MM.1S (cell line): ENCODE data around the gene FEZ2.

Source experiments
- DNase-seq: peaks from one replicate; pipeline ENCODE4 v3.0.0-alpha.2; 2015
- H2AFZ ChIP-seq: fragments of 300-600 bp; sonication (generic); 2 replicates; pipeline ENCODE4 v1.6.0; 2016; ENCODE audit warnings: antibody characterized with exemption, low read length
- H3F3A ChIP-seq: fragments of 300-600 bp; sonication (generic); 2 replicates; pipeline ENCODE4 v1.6.1; 2016; ENCODE audit warnings: mild to moderate bottlenecking, antibody characterized with exemption, low read length, moderate library complexity, mixed read lengths; ENCODE audit not compliant: insufficient read depth
- H3K27ac ChIP-seq: fragments of 300-600 bp; sonication (generic); 2 replicates; pipeline ENCODE4 v1.5.1; 2016; ENCODE audit warnings: mild to moderate bottlenecking, low read length
- H3K27me3 ChIP-seq: fragments of 300-600 bp; sonication (generic); replicated peaks from 2 replicates; pipeline ENCODE4 v1.6.0; 2016; ENCODE audit warnings: low read length; ENCODE audit not compliant: insufficient read depth
- H3K36me3 ChIP-seq: fragments of 300-600 bp; sonication (generic); replicated peaks from 2 replicates; pipeline ENCODE4 v1.6.1; 2016; ENCODE audit warnings: mild to moderate bottlenecking, low read length, mixed read lengths; ENCODE audit not compliant: insufficient read depth
- H3K4me1 ChIP-seq: fragments of 300-600 bp; sonication (generic); 2 replicates; pipeline ENCODE4 v1.6.1; 2016; ENCODE audit warnings: low read length, mixed read lengths
- H3K4me2 ChIP-seq: fragments of 300-600 bp; sonication (generic); 2 replicates; pipeline ENCODE4 v1.6.0; 2016; ENCODE audit warnings: low read depth, low read length
- H3K4me3 ChIP-seq: fragments of 300-600 bp; sonication (generic); 2 replicates; pipeline ENCODE4 v1.5.1; 2016; ENCODE audit warnings: low read length, mixed read lengths
- H3K79me2 ChIP-seq: fragments of 300-600 bp; sonication (generic); 2 replicates; pipeline ENCODE4 v1.6.1; 2016; ENCODE audit warnings: mixed run types, low read length, mixed read lengths
- H3K9ac ChIP-seq: fragments of 300-600 bp; sonication (generic); 2 replicates; pipeline ENCODE4 v1.6.1; 2016; ENCODE audit warnings: low read length, mixed read lengths
- H3K9me2 ChIP-seq: fragments of 300-600 bp; sonication (generic); replicated peaks from 2 replicates; pipeline ENCODE4 v1.6.1; 2016; ENCODE audit warnings: mild to moderate bottlenecking, low read length, mixed read lengths; ENCODE audit not compliant: insufficient read depth
- H3K9me3 ChIP-seq: fragments of 300-600 bp; sonication (generic); replicated peaks from 2 replicates; pipeline ENCODE4 v1.6.1; 2016; ENCODE audit warnings: mild to moderate bottlenecking, low read length, mixed read lengths; ENCODE audit not compliant: insufficient read depth
- H4K20me1 ChIP-seq: fragments of 300-600 bp; sonication (generic); 2 replicates; pipeline ENCODE4 v1.6.1; 2016; ENCODE audit warnings: mild to moderate bottlenecking, low read length, moderate library complexity, mixed read lengths; ENCODE audit not compliant: insufficient read depth
- EZH2 ChIP-seq: fragments of 300-600 bp; sonication (generic); optimal IDR thresholded peaks from 2 replicates; pipeline ENCODE3; 2017; ENCODE audit warnings: low read depth, mild to moderate bottlenecking, antibody characterized with exemption, low read length, mixed read lengths
- EZH2phosphoT487 ChIP-seq: fragments of 300-600 bp; sonication (generic); IDR thresholded peaks from 2 replicates; pipeline ENCODE4 v1.6.1; 2018; ENCODE audit warnings: antibody characterized with exemption, low read length
- TF ChIP-seq, protein P1 (sequence below): fragments of 300-600 bp; sonication (generic); IDR thresholded peaks from 2 replicates; pipeline ENCODE4 v1.5.1; 2016; ENCODE audit warnings: antibody characterized with exemption, low read length, mixed read lengths

Gene FEZ2

DNA sequence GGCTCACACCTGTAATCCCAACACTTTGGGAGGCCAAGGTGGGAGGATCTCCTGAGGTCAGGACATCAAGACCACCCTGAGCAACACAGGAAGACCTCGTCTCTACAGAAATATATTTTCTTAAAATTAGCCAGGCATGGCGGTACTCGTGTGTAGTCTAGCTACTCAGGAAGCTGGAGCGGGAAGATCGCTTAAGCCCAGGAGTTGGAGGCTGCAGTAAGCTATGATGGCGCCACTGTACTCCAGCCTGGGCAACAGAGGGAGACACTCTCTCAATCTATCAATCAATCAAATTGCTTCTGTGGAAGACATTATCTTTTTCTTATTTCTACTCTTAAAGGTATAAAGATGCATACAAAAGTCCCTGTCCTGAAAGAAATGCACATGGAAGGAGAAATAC is 11.3 kb downstream of the FEZ2 start:
- H3K27ac ChIP-seq = no peak overlapping the region
- no peaks in the 10 kb centered on the region for H3K4me1 ChIP-seq
- TF ChIP-seq, protein P1, sequence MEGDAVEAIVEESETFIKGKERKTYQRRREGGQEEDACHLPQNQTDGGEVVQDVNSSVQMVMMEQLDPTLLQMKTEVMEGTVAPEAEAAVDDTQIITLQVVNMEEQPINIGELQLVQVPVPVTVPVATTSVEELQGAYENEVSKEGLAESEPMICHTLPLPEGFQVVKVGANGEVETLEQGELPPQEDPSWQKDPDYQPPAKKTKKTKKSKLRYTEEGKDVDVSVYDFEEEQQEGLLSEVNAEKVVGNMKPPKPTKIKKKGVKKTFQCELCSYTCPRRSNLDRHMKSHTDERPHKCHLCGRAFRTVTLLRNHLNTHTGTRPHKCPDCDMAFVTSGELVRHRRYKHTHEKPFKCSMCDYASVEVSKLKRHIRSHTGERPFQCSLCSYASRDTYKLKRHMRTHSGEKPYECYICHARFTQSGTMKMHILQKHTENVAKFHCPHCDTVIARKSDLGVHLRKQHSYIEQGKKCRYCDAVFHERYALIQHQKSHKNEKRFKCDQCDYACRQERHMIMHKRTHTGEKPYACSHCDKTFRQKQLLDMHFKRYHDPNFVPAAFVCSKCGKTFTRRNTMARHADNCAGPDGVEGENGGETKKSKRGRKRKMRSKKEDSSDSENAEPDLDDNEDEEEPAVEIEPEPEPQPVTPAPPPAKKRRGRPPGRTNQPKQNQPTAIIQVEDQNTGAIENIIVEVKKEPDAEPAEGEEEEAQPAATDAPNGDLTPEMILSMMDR = no peak
- TF ChIP-seq EZH2 = no peak
- TF ChIP-seq EZH2phosphoT487 = no peak
- no peaks in the 10 kb centered on the region for H3K9me2 ChIP-seq
- no peaks in the 10 kb centered on the region for H3F3A ChIP-seq
- no peaks in the 10 kb centered on the region for H3K36me3 ChIP-seq
- H3K9ac ChIP-seq = no peak overlapping the region
- no peaks in the 10 kb centered on the region for H3K27me3 ChIP-seq
- no peak overlapping the region for H3K4me3 ChIP-seq
- DNase-seq = no peak
- no peak overlapping the region for H2AFZ ChIP-seq
- no peaks in the 10 kb centered on the region for H4K20me1 ChIP-seq
- no peak overlapping the region for H3K4me2 ChIP-seq
- no peaks in the 10 kb centered on the region for H3K9me3 ChIP-seq
- 0 out of 2 replicates have a peak, but pooled peaks cover 2% of the 10 kb centered on the region for H3K79me2 ChIP-seq

DNA sequence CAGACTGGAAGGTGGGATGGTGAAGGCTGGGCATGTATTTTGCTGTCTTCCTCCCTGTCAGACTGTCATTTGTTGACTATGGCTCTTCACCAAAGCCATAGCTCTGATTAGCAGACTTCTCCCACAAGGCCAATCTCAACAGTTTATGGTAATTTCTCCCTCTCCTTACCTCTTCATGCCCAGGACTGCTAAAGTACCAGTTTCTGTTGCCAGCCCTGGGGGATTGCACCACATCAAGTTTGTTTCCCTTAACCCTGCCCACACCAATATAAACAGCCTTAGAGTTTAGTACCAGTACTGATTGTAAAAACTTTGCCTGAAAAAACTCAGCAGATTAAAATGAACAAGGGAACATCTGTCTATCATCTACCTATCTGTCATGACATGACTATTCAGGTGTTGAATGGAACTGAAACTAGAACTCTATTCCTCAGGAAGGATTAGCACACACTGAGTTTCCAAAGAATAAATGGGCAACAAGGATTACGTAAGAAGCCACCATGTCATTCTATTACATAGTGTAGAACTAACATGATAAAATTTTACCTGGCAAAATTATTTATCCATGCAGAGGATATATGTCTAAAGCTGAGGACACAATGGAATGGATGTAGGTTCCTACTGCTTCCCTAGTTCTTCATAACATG is 13.7 kb downstream of the FEZ2 start:
- H4K20me1 ChIP-seq = no peaks in the 10 kb centered on the region
- no peak for DNase-seq
- H3K4me3 ChIP-seq = no peak overlapping the region
- no peaks in the 10 kb centered on the region; the same call in 1 of the 2 replicates for H3K36me3 ChIP-seq
- no peaks in the 10 kb centered on the region for H3K27me3 ChIP-seq
- H3K27ac ChIP-seq = no peak overlapping the region
- H3F3A ChIP-seq = no peaks in the 10 kb centered on the region
- H3K79me2 ChIP-seq = no peaks in the 10 kb centered on the region
- no peaks in the 10 kb centered on the region for H3K9me2 ChIP-seq
- H3K9ac ChIP-seq = no peak overlapping the region
- no peak overlapping the region for H3K4me2 ChIP-seq
- no peaks in the 10 kb centered on the region for H3K9me3 ChIP-seq
- no peak for TF ChIP-seq EZH2
- no peak for TF ChIP-seq EZH2phosphoT487
- TF ChIP-seq, protein P1 = no peak
- H2AFZ ChIP-seq = no peak overlapping the region
- H3K4me1 ChIP-seq = no peaks in the 10 kb centered on the region

DNA sequence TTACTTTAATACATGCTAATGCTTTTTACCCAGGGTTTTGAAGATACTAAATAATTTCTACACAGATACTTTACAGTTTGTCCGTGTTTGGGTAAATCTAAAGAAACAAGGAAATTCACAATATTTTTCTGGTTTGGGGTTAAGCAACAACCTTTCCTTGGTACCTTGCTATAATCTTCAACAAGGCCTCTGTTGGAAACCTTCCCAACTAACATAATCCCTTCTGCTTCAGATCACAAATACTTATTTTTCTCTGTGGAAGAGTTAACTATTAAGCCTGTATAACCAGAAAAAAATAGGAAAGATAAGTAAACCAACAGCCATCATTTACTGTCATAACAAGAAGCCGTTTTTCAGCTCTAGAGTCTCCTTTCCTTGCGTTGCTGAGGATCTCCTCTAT is 15.0 kb downstream of the FEZ2 start:
- no peak for DNase-seq
- Histone ChIP-seq H3K9me2 (no peaks in the 10 kb centered on the region), H3K9me3 (no peaks in the 10 kb centered on the region), H3K4me2 (no peak overlapping the region), H3K4me1 (peaks cover 6% of the 10 kb centered on the region), H4K20me1 (no peaks in the 10 kb centered on the region), H3K4me3 (no peak overlapping the region), H3K9ac (no peak overlapping the region), H3K27ac (no peak overlapping the region), H3K27me3 (no peaks in the 10 kb centered on the region), H3F3A (no peaks in the 10 kb centered on the region), H2AFZ (no peak overlapping the region), H3K36me3 (no peaks in the 10 kb centered on the region; the same call in 1 of the 2 replicates), H3K79me2 (no peaks in the 10 kb centered on the region)
- TF ChIP-seq, protein P1 = no peak
- no peak for TF ChIP-seq EZH2phosphoT487
- TF ChIP-seq EZH2 = no peak
